Activated CD4-positive, alpha-beta memory T cell treated with anti-CD3 and anti-CD28 coated beads, Interleukin-2, amount 10 ng/mL, durations not matched to agents 7 days and 5 days (primary cell): ENCODE data around the gene PCLAF. TPM values are rescaled to one million over a fixed set of nuclear protein-coding genes. Genes with fewer than 3 reads are reported as not detected.
"Not testable (repeated sequence)": the region's sequence is repeated elsewhere in the genome, so short reads cannot be mapped to it uniquely, and the experiment has no call there.

Experiments used
- CTCF ChIA-PET: fragments of 350-600 bp; sonication (Branson Sonifier 250); formaldehyde crosslinking; loops from one replicate; lab custom pipeline; 2021; ENCODE audit warnings: antibody characterized with exemption, inconsistent platforms; lab: Charles Lee
- POLR2A ChIA-PET: fragments of 350-600 bp; sonication (Branson Sonifier 250); formaldehyde crosslinking; loops from one replicate; lab custom pipeline; 2021; ENCODE audit warnings: antibody characterized with exemption; lab: Charles Lee
- DNase-seq: peaks from one replicate; pipeline ENCODE4 v3.0.0-alpha.2; 2020
- H3K27ac Mint-ChIP-seq: one replicate; pipeline ENCODE4 v1.8.0; 2021; ENCODE audit warnings: mild to moderate bottlenecking, mixed read lengths
- H3K27me3 Mint-ChIP-seq: one replicate; pipeline ENCODE4 v1.8.0; 2021; ENCODE audit warnings: mixed read lengths
- H3K36me3 Mint-ChIP-seq: one replicate; pipeline ENCODE4 v1.8.0; 2021; ENCODE audit warnings: low read depth, mixed read lengths
- H3K4me1 Mint-ChIP-seq: one replicate; pipeline ENCODE4 v1.8.0; 2021; ENCODE audit warnings: mixed read lengths
- H3K4me3 Mint-ChIP-seq: one replicate; pipeline ENCODE4 v1.8.0; 2021; ENCODE audit warnings: mild to moderate bottlenecking, mixed read lengths
- H3K9me3 Mint-ChIP-seq: one replicate; pipeline ENCODE4 v1.8.0; 2021; ENCODE audit warnings: mixed read lengths
- total RNA-seq, 2 experiments: library from RNA; stranded (reverse); gene quantifications; one replicate each; pipeline ENCODE4 v1.2.3, GENCODE V29; 2021

Gene PCLAF
- total RNA-seq, 2 experiments from 2014 or later, result 110 TPM

DNA sequence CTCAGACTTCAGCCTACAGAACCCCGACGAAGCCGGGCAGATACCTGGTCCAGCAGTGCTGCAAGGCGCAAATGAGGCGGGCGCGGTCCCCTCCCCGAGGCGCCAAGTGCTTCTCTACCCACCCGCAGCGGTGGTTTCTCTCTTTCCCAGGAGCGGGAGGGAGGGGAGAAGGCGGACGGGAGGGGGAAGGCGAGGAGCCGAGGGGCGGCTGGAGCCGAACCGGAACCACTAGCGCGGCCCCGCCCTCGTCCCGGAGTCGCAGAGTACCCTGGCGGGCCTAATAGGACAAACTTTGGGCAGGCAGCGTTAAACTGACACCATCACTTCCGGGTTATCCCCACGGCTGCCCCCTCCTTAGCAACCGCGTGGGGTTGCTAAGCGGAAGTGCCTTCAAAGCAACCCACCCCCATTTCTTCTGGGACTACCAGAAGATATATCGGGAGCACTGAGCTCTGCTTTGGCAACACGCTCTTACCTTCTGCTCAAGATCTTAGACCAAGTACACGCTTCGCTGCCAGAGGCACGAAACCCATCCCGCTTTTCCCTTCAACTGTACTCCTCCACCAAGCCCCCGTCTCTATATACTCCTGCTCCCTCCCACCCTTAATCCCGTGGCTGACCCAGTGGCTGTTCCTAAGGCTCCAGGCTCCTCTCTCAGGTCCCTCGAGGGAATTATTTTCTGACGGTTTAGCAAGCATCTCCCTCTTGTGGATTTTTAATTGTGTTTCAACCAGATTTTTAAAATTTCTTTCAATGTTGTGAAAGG lies 25.1 kb downstream of the PCLAF start, which contains the start of gene CSNK1G1:
TSS of gene CSNK1G1 (minus strand) at position 230 of the 766 bp plus-strand sequence. CDS start 55,674 bp downstream, outside the sequence.
- CTCF ChIA-PET, result interaction anchor here (1.0 to 2.2 kb wide), 5 partner anchors 82 to 262 kb away, joined by 3 to 6 read pairs (median 3); partner anchors contain the start of gene CIAO2A
- peaks cover 35% of the 10 kb centered on the region for H3K4me1 Mint-ChIP-seq

DNA sequence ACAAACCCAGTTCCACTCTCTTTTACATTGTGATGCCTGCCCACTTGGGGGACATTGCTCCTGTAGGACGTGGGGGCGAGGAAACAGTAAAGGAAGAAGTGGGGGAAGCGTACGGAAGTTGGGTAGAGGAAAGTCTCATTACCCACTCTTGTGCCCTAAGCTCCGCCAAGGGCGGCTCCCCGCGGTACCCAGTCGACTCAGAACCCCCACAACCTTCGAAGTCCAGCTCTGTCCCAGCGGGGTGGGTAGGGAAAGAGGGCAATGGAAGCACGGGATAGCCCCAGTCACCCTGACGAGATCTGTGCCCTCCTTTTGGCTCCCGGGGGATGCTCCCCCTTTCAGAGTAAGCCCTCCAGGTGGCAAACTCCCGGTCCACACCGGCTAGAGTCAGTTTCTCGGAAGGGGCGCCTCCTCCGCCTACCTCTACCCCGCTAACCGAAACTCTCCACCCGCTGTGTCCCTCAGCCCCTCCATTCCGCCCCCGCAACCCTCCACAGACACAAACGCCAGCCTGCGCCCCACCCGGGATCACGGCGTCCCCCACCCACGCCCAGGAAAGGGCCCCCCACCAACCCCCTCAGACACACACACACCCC lies 25.8 kb downstream of the PCLAF start:
- POLR2A ChIA-PET, result interaction anchor here (0.7 to 2.4 kb wide), 6 partner anchors 10 to 259 kb away, joined by 3 to 10 read pairs (median 4); partner anchors contain the start of genes PCLAF and TRIP4
- no peaks in the 10 kb centered on the region for H3K27me3 Mint-ChIP-seq
- H3K9me3 Mint-ChIP-seq, result no peaks in the 10 kb centered on the region
- CTCF ChIA-PET, result interaction anchor here (1.5 kb wide), 1 partner anchor 81 kb away, joined by 4 read pairs; no protein-coding TSS in a partner anchor
- H3K36me3 Mint-ChIP-seq, result peaks cover 8% of the 10 kb centered on the region
- H3K4me3 Mint-ChIP-seq, result peak overlapping the region; percentile 91
- H3K27ac Mint-ChIP-seq, result peak overlapping the region; percentile 78
- peak; percentile 28 for DNase-seq
- H3K4me1 Mint-ChIP-seq, result peaks cover 35% of the 10 kb centered on the region

More for the DNA sequence above, 25.1 kb downstream of the PCLAF start, which contains the start of gene CSNK1G1:
- H3K27me3 Mint-ChIP-seq, result no peaks in the 10 kb centered on the region
- H3K27ac Mint-ChIP-seq, result peak within 1 kb of the TSS; percentile 78
- POLR2A ChIA-PET, result interaction anchor here (0.7 to 2.4 kb wide), 4 partner anchors 25 to 260 kb away, joined by 3 to 10 read pairs (median 4); partner anchors contain the start of genes PCLAF and TRIP4
- peak; percentile 92 for DNase-seq
- peak within 1 kb of the TSS; percentile 91 for H3K4me3 Mint-ChIP-seq
- H3K9me3 Mint-ChIP-seq, result no peaks in the 10 kb centered on the region
- H3K36me3 Mint-ChIP-seq, result peaks cover 7% of the 10 kb centered on the region

DNA sequence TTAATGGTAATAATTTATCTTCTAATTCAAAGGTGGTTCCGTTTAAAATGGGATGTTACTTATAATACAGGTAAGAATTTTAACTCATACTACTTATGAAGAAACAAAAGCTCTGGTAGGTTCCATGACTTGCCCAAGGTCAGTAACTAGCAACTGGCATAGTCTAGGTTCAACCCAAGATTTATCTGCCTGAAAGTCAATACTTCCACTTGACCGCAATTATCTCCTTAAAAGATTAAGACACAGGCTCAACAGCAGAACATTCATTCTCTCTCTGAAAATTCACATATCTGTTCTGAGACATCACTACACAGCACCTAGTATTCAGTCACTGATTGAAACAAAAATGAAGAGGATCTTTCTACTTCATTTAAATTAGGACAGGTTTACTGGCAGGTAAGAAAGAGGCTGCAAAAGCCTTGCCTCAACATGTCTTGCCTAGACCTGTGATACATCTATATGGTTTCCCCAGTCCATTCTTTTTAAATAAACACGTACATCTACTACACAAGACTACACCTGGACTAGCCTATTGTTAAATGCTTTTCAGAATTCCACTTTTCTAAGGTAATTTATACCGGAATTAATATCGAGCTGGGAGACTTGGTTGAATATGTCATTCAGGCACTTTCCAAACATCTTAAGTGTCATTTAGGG lies 26.4 kb downstream of the PCLAF start:
- Mint-ChIP-seq H3K27me3 (no peaks in the 10 kb centered on the region), H3K4me1 (peaks cover 33% of the 10 kb centered on the region), H3K27ac (peak overlapping the region; percentile 78), H3K9me3 (no peaks in the 10 kb centered on the region), H3K36me3 (peaks cover 8% of the 10 kb centered on the region), H3K4me3 (peak overlapping the region; percentile 91)
- POLR2A ChIA-PET, result interaction anchor here (0.7 to 2.4 kb wide), 5 partner anchors 10 to 258 kb away, joined by 3 to 10 read pairs (median 4); partner anchors contain the start of genes PCLAF and TRIP4
- CTCF ChIA-PET, result interaction anchor here (1.5 kb wide), 1 partner anchor 81 kb away, joined by 4 read pairs; no protein-coding TSS in a partner anchor
- no peak for DNase-seq

DNA sequence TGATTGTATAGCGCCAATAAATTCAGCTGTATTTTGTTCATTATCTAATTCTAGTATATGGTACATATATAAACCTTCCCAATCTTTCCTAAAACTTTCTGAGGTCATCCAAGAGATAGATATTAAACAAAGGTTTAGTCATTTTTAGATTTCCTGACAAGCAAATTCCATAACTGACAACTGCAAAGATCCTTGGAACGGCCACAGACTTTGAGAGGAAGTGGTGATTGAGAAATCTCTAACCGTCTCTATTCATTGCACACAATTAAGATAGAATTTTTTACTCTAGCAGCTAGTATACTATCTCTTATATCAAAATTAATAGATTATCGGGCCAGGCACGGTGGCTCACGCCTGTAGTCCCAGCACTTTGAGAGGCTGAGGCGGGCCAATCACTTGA lies 30.0 kb downstream of the PCLAF start:
- H3K4me1 Mint-ChIP-seq, result peaks cover 13% of the 10 kb centered on the region
- H3K27me3 Mint-ChIP-seq, result no peaks in the 10 kb centered on the region
- H3K27ac Mint-ChIP-seq, result no peak overlapping the region
- H3K9me3 Mint-ChIP-seq, result no peaks in the 10 kb centered on the region
- ChIA-PET CTCF (interaction anchor here (1.8 kb wide), 1 partner anchor 13 kb away, joined by 5 read pairs; no protein-coding TSS in a partner anchor), POLR2A (interaction anchor here (1.2 to 1.4 kb wide), 2 partner anchors 10 to 30 kb away, joined by 3 to 4 read pairs; partner anchors contain the start of gene PCLAF)
- no peak for DNase-seq
- peaks cover 23% of the 10 kb centered on the region for H3K36me3 Mint-ChIP-seq
- no peak overlapping the region for H3K4me3 Mint-ChIP-seq

DNA sequence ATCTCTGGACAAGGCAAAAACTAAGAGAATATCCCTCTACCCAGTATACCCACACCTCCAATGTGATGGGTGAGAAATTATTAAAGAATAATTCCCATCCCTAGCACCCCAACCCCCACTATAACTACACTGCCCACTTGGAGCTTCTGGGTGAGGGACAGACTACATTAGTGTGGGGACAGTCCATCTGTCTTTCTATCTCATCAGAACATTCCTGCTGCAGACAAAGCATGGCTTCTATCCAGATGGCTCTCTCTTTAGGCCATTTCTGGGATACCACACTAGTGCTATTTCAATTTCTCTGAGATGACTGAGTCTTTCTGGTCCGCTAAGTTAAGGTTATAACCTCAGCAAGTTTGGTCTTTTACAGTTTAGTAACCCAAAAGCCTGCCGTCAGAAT lies 31.9 kb downstream of the PCLAF start:
- Mint-ChIP-seq H3K36me3 (peaks cover 18% of the 10 kb centered on the region), H3K27me3 (no peaks in the 10 kb centered on the region)

DNA sequence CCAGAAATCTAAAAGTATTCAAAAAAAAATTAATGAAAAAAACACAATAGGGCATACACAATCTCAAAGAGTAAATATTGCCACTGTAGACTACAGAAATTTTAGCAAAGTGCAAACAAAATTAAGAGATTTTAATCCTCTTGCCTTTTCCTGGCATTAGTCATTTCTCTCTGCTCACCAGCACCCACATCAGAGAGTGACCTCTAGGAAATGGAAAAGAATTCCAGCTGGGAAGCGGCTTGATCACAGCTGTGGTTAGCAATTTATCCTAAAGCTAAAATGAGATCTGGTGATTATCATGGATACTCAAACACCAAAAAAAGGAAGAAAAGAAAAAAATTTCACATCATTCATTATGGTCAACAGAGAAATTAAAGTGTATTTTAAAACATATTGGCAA lies 32.8 kb downstream of the PCLAF start:
- CTCF ChIA-PET, result no interaction called here
- Mint-ChIP-seq H3K4me1 (peaks cover 12% of the 10 kb centered on the region), H3K27me3 (no peaks in the 10 kb centered on the region), H3K4me3 (no peak overlapping the region), H3K36me3 (peaks cover 18% of the 10 kb centered on the region), H3K9me3 (no peaks in the 10 kb centered on the region), H3K27ac (no peak overlapping the region)
- no peak for DNase-seq
- POLR2A ChIA-PET, result interaction anchor here (1.0 kb wide), 1 partner anchor 32 kb away, joined by 3 read pairs; no protein-coding TSS in a partner anchor

More for the DNA sequence above, 31.9 kb downstream of the PCLAF start:
- Mint-ChIP-seq H3K4me1 (peaks cover 12% of the 10 kb centered on the region), H3K9me3 (no peaks in the 10 kb centered on the region), H3K4me3 (no peak overlapping the region), H3K27ac (no peak overlapping the region)
- POLR2A ChIA-PET, result interaction anchor here (1.2 kb wide), 1 partner anchor 13 kb away, joined by 3 read pairs; no protein-coding TSS in a partner anchor
- CTCF ChIA-PET, result interaction anchor here (0.9 kb wide), 2 partner anchors 7 to 16 kb away, joined by 3 read pairs; no protein-coding TSS in a partner anchor
- no peak for DNase-seq

DNA sequence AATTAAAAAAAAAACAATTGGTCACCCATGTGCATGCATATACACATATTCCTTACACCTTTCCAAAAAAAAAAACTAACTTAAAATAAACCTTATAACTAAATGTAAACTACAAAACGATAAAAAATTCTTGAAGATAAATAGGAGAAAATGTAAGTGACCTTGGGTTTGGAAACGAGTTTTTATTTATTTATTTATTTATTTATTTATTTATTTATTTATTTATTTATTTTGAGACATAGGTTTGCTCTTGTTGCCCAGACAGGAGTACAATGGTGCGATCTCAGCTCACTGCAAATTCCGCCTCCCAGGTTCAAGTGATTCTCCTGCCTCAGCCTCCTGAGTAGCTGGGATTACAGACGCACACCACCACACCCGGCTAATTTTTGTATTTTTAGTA lies 35.0 kb downstream of the PCLAF start:
- DNase-seq, H3K27ac Mint-ChIP-seq, POLR2A ChIA-PET, H3K27me3 Mint-ChIP-seq, CTCF ChIA-PET, H3K4me3 Mint-ChIP-seq, H3K9me3 Mint-ChIP-seq: not testable (repeated sequence)
- peaks cover 31% of the 10 kb centered on the region for H3K36me3 Mint-ChIP-seq
- peaks cover 13% of the 10 kb centered on the region for H3K4me1 Mint-ChIP-seq

DNA sequence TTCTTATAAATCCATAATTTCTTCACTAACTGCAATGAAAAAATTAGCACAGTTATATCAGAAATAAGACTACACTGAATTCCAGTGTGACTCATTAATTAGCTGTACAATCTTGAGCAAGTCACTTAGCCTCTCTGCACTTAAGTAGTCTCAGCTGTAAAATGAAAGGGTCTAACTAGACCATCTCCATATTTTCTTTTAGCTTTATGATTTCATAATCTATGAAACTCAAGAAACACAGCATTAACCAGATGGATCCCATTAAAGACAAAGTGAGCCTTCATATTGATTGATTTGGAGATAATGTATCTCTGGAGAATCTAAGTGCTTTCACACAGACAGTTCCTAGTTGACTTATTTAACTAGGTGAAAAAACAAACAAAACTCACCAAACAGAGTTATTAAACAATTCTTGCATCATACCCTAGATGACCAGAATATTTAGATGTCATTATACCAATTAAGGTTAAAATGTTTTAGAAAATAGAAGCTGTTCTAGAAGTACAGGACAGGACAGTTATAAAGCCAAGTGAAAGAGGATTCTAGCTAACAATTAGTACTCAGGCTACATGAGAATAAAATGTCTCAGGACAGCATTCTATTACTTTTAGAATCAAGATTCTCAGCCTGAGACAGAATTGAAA lies 36.5 kb downstream of the PCLAF start:
- CTCF ChIA-PET, result interaction anchor here (1.0 to 1.3 kb wide), 2 partner anchors 10 to 18 kb away, joined by 3 read pairs; no protein-coding TSS in a partner anchor
- peaks cover 13% of the 10 kb centered on the region for H3K4me1 Mint-ChIP-seq
- POLR2A ChIA-PET, result interaction anchor here (1.0 to 1.3 kb wide), 2 partner anchors 10 to 138 kb away, joined by 3 to 4 read pairs; no protein-coding TSS in a partner anchor
- no peaks in the 10 kb centered on the region for H3K9me3 Mint-ChIP-seq
- no peaks in the 10 kb centered on the region for H3K27me3 Mint-ChIP-seq
- peaks cover 34% of the 10 kb centered on the region for H3K36me3 Mint-ChIP-seq
- no peak overlapping the region for H3K27ac Mint-ChIP-seq
- H3K4me3 Mint-ChIP-seq, result no peak overlapping the region
- DNase-seq, result no peak

DNA sequence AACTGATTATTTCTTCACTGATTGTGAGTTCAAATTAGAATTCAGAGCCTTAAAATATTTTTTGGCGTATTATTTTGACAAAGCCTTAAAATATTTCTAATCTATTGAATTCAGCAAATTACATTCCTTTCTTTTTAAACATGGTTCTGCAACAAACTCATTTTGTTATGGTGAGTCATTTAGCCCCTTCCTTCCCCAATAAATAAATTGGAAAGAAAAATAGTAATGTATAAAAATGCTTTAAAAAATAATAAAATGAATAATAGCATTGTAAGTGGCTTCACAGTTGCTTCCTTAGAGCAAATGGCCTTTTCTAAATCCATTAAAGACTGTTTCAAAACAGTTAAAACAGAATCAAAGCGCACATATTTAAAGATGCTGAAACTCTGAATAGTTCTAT lies 37.4 kb downstream of the PCLAF start:
- ChIA-PET CTCF (interaction anchor here (0.5 kb wide), 1 partner anchor 920 kb away, joined by 4 read pairs; no protein-coding TSS in a partner anchor), POLR2A (interaction anchor here (1.3 kb wide), 1 partner anchor 155 kb away, joined by 3 read pairs; no protein-coding TSS in a partner anchor)
- no peak overlapping the region for H3K27ac Mint-ChIP-seq
- H3K27me3 Mint-ChIP-seq, result no peaks in the 10 kb centered on the region
- no peak for DNase-seq
- no peak overlapping the region for H3K4me3 Mint-ChIP-seq
- H3K9me3 Mint-ChIP-seq, result no peaks in the 10 kb centered on the region
- H3K4me1 Mint-ChIP-seq, result peaks cover 13% of the 10 kb centered on the region
- peaks cover 35% of the 10 kb centered on the region for H3K36me3 Mint-ChIP-seq

DNA sequence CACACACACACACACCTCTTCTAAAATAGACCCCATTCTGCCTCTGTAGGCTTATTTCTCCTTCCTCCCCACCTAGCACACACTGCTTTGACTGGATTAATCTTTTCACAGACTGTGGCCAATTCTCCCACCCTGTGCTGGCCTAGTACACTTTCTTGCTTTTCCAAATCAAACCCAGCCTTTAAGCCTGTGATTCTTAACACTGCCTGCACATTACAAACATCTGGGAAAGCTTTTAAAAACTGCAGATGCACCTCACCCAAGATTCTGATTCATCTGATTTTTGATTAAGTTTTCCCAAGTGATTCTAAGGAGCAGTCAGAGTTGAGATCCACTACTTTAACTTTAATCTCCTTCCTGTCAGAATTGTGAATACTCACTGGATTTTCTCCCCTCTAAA lies 38.0 kb downstream of the PCLAF start:
- H3K4me1 Mint-ChIP-seq, result peaks cover 13% of the 10 kb centered on the region
- POLR2A ChIA-PET, result interaction anchor here (1.3 kb wide), 1 partner anchor 154 kb away, joined by 3 read pairs; no protein-coding TSS in a partner anchor
- H3K27ac Mint-ChIP-seq, result no peak overlapping the region
- no peaks in the 10 kb centered on the region for H3K9me3 Mint-ChIP-seq
- DNase-seq, result no peak
- no peaks in the 10 kb centered on the region for H3K27me3 Mint-ChIP-seq
- peaks cover 34% of the 10 kb centered on the region for H3K36me3 Mint-ChIP-seq
- CTCF ChIA-PET, result interaction anchor here (0.5 kb wide), 1 partner anchor 920 kb away, joined by 4 read pairs; no protein-coding TSS in a partner anchor
- no peak overlapping the region for H3K4me3 Mint-ChIP-seq

DNA sequence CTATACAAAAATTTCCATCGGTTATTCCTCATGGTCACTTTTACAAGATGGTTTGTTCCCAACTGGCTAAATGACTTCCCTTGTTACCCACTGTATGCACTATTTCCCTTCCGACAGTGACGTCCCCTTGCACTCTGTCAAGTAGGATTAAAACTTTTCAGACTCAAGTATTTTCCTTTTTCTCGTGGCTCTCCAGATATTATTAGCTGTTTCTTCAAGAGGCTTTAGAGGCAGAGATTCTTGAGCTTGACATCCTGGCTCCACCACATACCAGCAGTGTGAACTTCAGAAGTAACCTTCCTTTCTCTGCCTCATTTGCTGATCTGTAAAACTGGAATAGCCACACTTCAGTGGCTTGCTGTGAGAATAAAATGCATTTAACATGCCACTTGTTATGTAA lies 39.3 kb downstream of the PCLAF start:
- H3K4me1 Mint-ChIP-seq, result peaks cover 16% of the 10 kb centered on the region
- DNase-seq, result no peak
- H3K27me3 Mint-ChIP-seq, result no peaks in the 10 kb centered on the region
- H3K36me3 Mint-ChIP-seq, result peaks cover 32% of the 10 kb centered on the region
- ChIA-PET POLR2A (interaction anchor here (1.2 kb wide), 1 partner anchor 9 kb away, joined by 3 read pairs; no protein-coding TSS in a partner anchor), CTCF (interaction anchor here (1.0 kb wide), 1 partner anchor 8 kb away, joined by 3 read pairs; no protein-coding TSS in a partner anchor)
- H3K9me3 Mint-ChIP-seq, result no peaks in the 10 kb centered on the region
- no peak overlapping the region for H3K4me3 Mint-ChIP-seq
- no peak overlapping the region for H3K27ac Mint-ChIP-seq
